HG02588 (cell line): ENCODE measurements around the gene CFAP58.

Experiments
- ATAC-seq: cut with Tn5 transposase; IDR thresholded peaks from one replicate; pipeline ENCODE4 v1.9.1; 2021; ENCODE audit warnings: mild to moderate bottlenecking, moderate library complexity; ENCODE audit not compliant: unreplicated experiment

CFAP58 gene

GRCh38 chr10:104472957-104473745 is 119.5 kb downstream of the CFAP58 start:
- ATAC-seq: no peak

GRCh38 chr10:104478380-104478779 is 124.7 kb downstream of the CFAP58 start:
- ATAC-seq: no peak

- no peak for ATAC-seq
These were observed 126.4 kb downstream of the CFAP58 start for GRCh38 chr10:104479906-104480593.

GRCh38 chr10:104480797-104481196 is 127.2 kb downstream of the CFAP58 start:
- ATAC-seq: no peak

GRCh38 chr10:104483582-104483981 is 129.9 kb downstream of the CFAP58 start:
- no peak for ATAC-seq

GRCh38 chr10:104485632-104486031 is 132.0 kb downstream of the CFAP58 start:
- no peak for ATAC-seq

- ATAC-seq: no peak
These were observed 133.2 kb downstream of the CFAP58 start for GRCh38 chr10:104486803-104487202.

GRCh38 chr10:104487794-104488438 is 134.3 kb downstream of the CFAP58 start:
- no peak for ATAC-seq

DNA sequence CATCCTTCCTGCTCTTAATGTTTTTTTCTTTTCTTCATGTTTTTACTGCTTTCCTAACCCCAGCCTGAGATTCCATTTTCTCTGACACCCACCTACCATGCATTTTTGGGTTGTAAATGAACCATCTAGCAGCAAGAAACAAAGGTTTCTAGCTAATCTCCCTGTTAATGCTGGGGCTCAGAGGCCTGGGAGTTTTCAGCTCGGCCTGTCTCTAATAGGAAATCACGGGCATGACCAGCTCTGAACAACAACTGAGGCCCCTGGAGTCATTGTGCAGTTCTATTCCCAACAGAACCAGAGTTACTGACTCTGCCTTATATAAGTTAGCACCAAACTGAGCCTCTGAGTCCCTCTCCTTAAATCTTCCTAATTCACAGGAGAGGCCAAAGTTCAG is 134.8 kb downstream of the CFAP58 start:
- ATAC-seq: no peak

DNA sequence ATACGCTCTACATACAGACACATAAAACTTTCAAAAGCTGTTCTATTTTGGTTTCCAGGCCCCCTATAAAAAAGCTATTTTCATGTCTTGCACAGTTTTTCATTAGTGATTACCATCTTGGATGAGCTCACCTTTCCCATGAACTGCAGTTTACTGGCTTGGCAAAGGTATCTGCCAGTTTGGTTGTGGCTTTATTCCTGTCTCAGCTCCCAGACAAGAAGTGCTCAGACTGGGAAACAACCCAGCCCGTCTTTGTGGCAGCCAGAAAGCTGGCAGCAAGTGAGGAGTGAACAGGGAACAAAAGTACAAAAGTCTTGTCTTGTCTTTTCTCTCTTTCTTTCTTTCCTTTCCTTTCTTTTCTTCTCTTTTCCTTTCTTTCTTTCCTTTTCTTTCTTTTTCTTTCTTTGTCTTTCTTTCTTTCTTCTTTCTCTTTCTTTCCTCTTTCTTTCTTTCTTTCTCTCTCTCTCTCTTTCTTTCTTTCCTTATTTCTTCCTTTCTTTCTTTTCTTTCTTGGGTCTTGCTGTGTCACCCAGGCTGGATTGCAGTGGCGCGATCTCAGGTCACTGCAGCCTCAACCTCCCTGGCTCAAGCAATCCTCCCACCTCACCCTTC is 138.8 kb downstream of the CFAP58 start:
- no peak for ATAC-seq

GRCh38 chr10:104498347-104499081 is 144.9 kb downstream of the CFAP58 start:
- no peak for ATAC-seq

GRCh38 chr10:104501449-104501848 is 147.8 kb downstream of the CFAP58 start:
- ATAC-seq: no peak

- no peak for ATAC-seq
These were observed 148.4 kb downstream of the CFAP58 start for GRCh38 chr10:104501864-104502579.

DNA sequence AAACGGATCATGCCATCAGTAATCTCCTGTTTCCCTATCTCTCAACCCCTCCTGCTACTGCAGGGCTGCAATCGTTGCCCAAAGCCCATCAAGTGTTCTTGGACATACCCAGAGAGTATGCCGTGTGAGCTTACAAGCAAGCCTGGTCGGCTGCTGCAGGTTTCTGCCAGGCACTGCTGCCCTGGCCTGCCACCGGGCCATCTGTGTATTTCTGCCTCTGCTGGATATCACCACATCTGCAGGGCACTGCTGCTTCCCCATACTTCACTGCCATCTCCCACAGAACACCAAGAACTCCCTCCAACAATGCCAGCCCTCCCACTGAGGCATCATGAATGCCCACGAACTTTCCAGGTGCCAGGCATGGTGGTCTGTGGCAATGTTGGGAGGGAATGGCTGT is 149.3 kb downstream of the CFAP58 start:
- no peak for ATAC-seq
